ENCODE results near the gene ITGAD. TPM values are rescaled to one million over a fixed set of nuclear protein-coding genes. Genes with fewer than 3 reads are reported as not detected.

ITGAD gene
- total and polyA plus RNA-seq, 4 donors, result 0.04 to 3.6 (median 2.1) TPM

DNA sequence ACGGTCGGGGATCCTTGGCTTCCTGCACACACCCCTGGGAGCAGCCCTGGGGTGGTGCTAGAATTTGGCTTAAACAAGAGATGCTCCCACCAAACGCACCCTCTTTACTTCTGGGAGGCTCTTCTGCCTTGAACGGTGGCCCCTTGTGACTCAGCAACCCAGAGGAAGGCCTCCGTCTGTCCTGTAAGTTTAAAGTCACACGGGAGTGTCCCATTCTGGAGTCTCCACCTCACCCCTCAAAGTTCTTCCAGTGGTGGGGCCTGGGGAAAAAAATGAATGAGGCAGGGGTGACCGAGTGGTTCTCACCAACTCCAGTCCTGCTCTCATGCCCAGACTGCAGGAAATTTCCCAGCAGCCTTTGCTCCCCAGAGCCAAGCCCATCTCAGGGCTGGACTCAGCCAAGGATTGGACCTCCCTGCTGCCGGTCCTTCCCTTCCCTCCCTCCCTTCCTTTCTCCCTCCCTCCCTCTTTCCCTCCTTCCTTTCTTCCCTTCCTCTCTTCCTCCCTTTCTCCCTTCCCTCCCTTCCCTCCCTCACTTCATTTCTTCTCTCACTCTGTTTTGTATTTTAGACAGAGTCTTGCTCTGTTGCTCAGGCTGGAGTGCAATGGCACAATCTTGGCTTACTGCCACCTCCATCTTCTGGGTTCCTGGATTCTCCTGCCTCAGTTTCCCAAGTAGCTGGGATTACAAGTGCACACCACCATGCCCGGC is 11.4 kb downstream of the ITGAD start:
- Histone ChIP-seq H3K9ac (ENCODE audit: low read depth in 1 of 2, low read length in 2 of 2) (no peak overlapping the region), H3K27ac (ENCODE audit: low read depth in 1 of 2, low read length in 2 of 2) (no peak overlapping the region), H3K36me3 (ENCODE audit: control insufficient read depth in 4 of 4, insufficient read depth in 3 of 4, low read depth in 1 of 4, low read length in 3 of 4) (no peaks in the 10 kb centered on the region), H3K4me1 (ENCODE audit: control insufficient read depth in 4 of 4, insufficient read depth in 4 of 4, low read length in 3 of 4) (no peaks in the 10 kb centered on the region), H3K27me3 (ENCODE audit: control insufficient read depth in 4 of 4, insufficient read depth in 4 of 4, low read length in 3 of 4) (no peaks in the 10 kb centered on the region), H3K4me3 (ENCODE audit: low read depth in 1 of 3, low read length in 3 of 3) (no peak overlapping the region), H3K9me3 (ENCODE audit: control insufficient read depth in 4 of 4, low read length in 3 of 4) (peaks cover 0 to 2% (median 0%) of the 10 kb centered on the region in 4 donors)
- TF ChIP-seq FOXA2 (IDR thresholded peaks at IDR 0.05), result no peak
- TF ChIP-seq YY1 (IDR thresholded peaks at IDR 0.05), result no peak
- TF ChIP-seq EGR1 (IDR thresholded peaks at IDR 0.05; ENCODE audit: low read depth in 2 of 2), result no peak
- TF ChIP-seq NR2F2 (IDR thresholded peaks at IDR 0.05), result no peak
- TF ChIP-seq, protein P1, sequence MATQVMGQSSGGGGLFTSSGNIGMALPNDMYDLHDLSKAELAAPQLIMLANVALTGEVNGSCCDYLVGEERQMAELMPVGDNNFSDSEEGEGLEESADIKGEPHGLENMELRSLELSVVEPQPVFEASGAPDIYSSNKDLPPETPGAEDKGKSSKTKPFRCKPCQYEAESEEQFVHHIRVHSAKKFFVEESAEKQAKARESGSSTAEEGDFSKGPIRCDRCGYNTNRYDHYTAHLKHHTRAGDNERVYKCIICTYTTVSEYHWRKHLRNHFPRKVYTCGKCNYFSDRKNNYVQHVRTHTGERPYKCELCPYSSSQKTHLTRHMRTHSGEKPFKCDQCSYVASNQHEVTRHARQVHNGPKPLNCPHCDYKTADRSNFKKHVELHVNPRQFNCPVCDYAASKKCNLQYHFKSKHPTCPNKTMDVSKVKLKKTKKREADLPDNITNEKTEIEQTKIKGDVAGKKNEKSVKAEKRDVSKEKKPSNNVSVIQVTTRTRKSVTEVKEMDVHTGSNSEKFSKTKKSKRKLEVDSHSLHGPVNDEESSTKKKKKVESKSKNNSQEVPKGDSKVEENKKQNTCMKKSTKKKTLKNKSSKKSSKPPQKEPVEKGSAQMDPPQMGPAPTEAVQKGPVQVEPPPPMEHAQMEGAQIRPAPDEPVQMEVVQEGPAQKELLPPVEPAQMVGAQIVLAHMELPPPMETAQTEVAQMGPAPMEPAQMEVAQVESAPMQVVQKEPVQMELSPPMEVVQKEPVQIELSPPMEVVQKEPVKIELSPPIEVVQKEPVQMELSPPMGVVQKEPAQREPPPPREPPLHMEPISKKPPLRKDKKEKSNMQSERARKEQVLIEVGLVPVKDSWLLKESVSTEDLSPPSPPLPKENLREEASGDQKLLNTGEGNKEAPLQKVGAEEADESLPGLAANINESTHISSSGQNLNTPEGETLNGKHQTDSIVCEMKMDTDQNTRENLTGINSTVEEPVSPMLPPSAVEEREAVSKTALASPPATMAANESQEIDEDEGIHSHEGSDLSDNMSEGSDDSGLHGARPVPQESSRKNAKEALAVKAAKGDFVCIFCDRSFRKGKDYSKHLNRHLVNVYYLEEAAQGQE (IDR thresholded peaks at IDR 0.05), result no peak
- TF ChIP-seq HNF4G (IDR thresholded peaks at IDR 0.05), result no peak
- no peak for TF ChIP-seq GABPA (IDR thresholded peaks at IDR 0.05 in 1 of 2, conservative IDR thresholded peaks at IDR 0.05 in 1 of 2)
- no peak for TF ChIP-seq SP1 (IDR thresholded peaks at IDR 0.05)
- TF ChIP-seq, protein P2, sequence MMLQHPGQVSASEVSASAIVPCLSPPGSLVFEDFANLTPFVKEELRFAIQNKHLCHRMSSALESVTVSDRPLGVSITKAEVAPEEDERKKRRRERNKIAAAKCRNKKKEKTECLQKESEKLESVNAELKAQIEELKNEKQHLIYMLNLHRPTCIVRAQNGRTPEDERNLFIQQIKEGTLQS (IDR thresholded peaks at IDR 0.05), result no peak
- TF ChIP-seq, protein P3, sequence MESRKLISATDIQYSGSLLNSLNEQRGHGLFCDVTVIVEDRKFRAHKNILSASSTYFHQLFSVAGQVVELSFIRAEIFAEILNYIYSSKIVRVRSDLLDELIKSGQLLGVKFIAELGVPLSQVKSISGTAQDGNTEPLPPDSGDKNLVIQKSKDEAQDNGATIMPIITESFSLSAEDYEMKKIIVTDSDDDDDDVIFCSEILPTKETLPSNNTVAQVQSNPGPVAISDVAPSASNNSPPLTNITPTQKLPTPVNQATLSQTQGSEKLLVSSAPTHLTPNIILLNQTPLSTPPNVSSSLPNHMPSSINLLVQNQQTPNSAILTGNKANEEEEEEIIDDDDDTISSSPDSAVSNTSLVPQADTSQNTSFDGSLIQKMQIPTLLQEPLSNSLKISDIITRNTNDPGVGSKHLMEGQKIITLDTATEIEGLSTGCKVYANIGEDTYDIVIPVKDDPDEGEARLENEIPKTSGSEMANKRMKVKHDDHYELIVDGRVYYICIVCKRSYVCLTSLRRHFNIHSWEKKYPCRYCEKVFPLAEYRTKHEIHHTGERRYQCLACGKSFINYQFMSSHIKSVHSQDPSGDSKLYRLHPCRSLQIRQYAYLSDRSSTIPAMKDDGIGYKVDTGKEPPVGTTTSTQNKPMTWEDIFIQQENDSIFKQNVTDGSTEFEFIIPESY (IDR thresholded peaks at IDR 0.05), result no peak
- TF ChIP-seq, protein P4, sequence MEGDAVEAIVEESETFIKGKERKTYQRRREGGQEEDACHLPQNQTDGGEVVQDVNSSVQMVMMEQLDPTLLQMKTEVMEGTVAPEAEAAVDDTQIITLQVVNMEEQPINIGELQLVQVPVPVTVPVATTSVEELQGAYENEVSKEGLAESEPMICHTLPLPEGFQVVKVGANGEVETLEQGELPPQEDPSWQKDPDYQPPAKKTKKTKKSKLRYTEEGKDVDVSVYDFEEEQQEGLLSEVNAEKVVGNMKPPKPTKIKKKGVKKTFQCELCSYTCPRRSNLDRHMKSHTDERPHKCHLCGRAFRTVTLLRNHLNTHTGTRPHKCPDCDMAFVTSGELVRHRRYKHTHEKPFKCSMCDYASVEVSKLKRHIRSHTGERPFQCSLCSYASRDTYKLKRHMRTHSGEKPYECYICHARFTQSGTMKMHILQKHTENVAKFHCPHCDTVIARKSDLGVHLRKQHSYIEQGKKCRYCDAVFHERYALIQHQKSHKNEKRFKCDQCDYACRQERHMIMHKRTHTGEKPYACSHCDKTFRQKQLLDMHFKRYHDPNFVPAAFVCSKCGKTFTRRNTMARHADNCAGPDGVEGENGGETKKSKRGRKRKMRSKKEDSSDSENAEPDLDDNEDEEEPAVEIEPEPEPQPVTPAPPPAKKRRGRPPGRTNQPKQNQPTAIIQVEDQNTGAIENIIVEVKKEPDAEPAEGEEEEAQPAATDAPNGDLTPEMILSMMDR (IDR thresholded peaks at IDR 0.05; ENCODE audit: low read depth, low read length, missing input control), result no peak
- no peak for TF ChIP-seq RAD21 (IDR thresholded peaks at IDR 0.05)
- WGBS, result 79% methylated on average over 9 of the region's 9 CpGs
- DNase-seq (ENCODE audit: low spot score), result no peak

DNA sequence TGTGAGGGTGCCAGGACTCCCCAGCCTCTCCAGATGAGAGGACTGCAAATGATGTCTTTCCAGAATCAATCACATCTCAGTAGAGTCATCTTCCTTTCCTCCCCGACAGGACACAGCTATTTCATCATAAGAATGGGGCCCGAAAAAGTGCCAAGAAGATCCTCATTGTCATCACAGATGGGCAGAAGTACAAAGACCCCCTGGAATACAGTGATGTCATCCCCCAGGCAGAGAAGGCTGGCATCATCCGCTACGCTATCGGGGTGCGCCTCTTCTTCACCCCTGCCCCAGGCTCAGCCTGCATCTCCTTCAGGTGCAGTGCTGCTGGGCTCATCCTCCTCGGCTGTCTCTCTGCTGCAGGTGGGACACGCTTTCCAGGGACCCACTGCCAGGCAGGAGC is 14.3 kb downstream of the ITGAD start:
- no peaks in the 10 kb centered on the region for H3K4me1 ChIP-seq (ENCODE audit: control insufficient read depth in 4 of 4, insufficient read depth in 4 of 4, low read length in 3 of 4)
- WGBS, result 81% methylated on average over 8 of the region's 8 CpGs
- no peak overlapping the region for H3K27ac ChIP-seq (ENCODE audit: low read depth in 1 of 2, low read length in 2 of 2)
- H3K9me3 ChIP-seq (ENCODE audit: control insufficient read depth in 4 of 4, low read length in 3 of 4), result no peaks in the 10 kb centered on the region
- H3K9ac ChIP-seq (ENCODE audit: low read depth in 1 of 2, low read length in 2 of 2), result no peak overlapping the region
- no peak for DNase-seq (ENCODE audit: low spot score)
- no peaks in the 10 kb centered on the region for H3K27me3 ChIP-seq (ENCODE audit: control insufficient read depth in 4 of 4, insufficient read depth in 4 of 4, low read length in 3 of 4)
- TF ChIP-seq, protein P2 (IDR thresholded peaks at IDR 0.05), result no peak
- no peak for TF ChIP-seq RXRA (IDR thresholded peaks at IDR 0.05)
- no peak for TF ChIP-seq HNF4G (IDR thresholded peaks at IDR 0.05)
- TF ChIP-seq, protein P1 (IDR thresholded peaks at IDR 0.05), result no peak
- TF ChIP-seq, protein P5, sequence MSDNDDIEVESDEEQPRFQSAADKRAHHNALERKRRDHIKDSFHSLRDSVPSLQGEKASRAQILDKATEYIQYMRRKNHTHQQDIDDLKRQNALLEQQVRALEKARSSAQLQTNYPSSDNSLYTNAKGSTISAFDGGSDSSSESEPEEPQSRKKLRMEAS (IDR thresholded peaks at IDR 0.05), result no peak
- TF ChIP-seq, protein P4 (IDR thresholded peaks at IDR 0.05; ENCODE audit: low read depth, low read length, missing input control), result no peak
- no peaks in the 10 kb centered on the region for H3K36me3 ChIP-seq (ENCODE audit: control insufficient read depth in 4 of 4, insufficient read depth in 3 of 4, low read depth in 1 of 4, low read length in 3 of 4)
- no peak overlapping the region for H3K4me3 ChIP-seq (ENCODE audit: low read depth in 1 of 3, low read length in 3 of 3)
